Transverse colon (tissue), 4 donors: ENCODE data around the gene MAS1L. TPM values are rescaled to one million over a fixed set of nuclear protein-coding genes. Genes with fewer than 3 reads are reported as not detected.

ENCODE experiments used
- DNase-seq: peaks from one replicate; pipeline ENCODE4 v3.0.0-alpha.2; 2019
- H3K27ac ChIP-seq, 4 donors: fragments of 200-600 bp; sonication (generic); 2 replicates each; pipeline ENCODE4 v1.5.1; 2016 to 2018; ENCODE audit warnings: inconsistent platforms in 4 of 4
- H3K27me3 ChIP-seq: fragments of 200-600 bp; sonication (generic); 2 replicates; pipeline ENCODE4 v1.5.1; 2017; ENCODE audit warnings: inconsistent platforms
- H3K36me3 ChIP-seq, 4 donors: fragments of 200-600 bp; sonication (generic); 2 replicates each; pipeline ENCODE4 v1.5.1; 2017 to 2019; ENCODE audit warnings: inconsistent platforms in 4 of 4
- H3K4me1 ChIP-seq, 4 donors: fragments of 200-600 bp; sonication (generic); 2 replicates each; pipeline ENCODE4 v1.5.1; 2017 to 2020; ENCODE audit warnings: inconsistent platforms in 4 of 4
- H3K4me3 ChIP-seq, 4 donors: fragments of 200-600 bp; sonication (generic); 1 replicate in 1 of 4; 2 replicates in 3 of 4; pipeline versions ENCODE4 v1.5.1 to v1.6.1; 2017 to 2019; ENCODE audit warnings: inconsistent platforms in 4 of 4
- H3K9me3 ChIP-seq, 2 donors: fragments of 200-600 bp; sonication (generic); 2 replicates each; pipeline ENCODE4 v1.5.1; 2017 to 2019; ENCODE audit warnings: inconsistent platforms in 2 of 2
- CTCF ChIP-seq, 5 experiments: fragments of 200-600 bp in 3 of 5; fragments of 450-650 bp in 2 of 5; sonication (generic) in 3 of 5; IDR thresholded peaks; 1 replicate in 2 of 5; 2 replicates in 3 of 5; pipeline ENCODE4 v1.5.1; 2016 to 2017; ENCODE audit warnings: antibody characterized with exemption in 5 of 5, inconsistent platforms in 3 of 5, mild to moderate bottlenecking in 2 of 5, moderate library complexity in 1 of 5
- EP300 ChIP-seq: sonication (generic); formaldehyde crosslinking; IDR thresholded peaks from one replicate; pipeline ENCODE4 v1.6.1; 2017; ENCODE audit warnings: antibody characterized with exemption, low read depth
- POLR2A ChIP-seq: fragments of 450-650 bp; IDR thresholded peaks from one replicate; pipeline ENCODE4 v1.6.1; 2016; ENCODE audit warnings: antibody characterized with exemption, mild to moderate bottlenecking, moderate library complexity
- POLR2AphosphoS5 ChIP-seq, 3 donors: sonication (generic); formaldehyde crosslinking; IDR thresholded peaks; one replicate each; pipeline ENCODE4 v1.6.1; 2016; ENCODE audit warnings: antibody characterized with exemption in 3 of 3
- WGBS, 2 donors: methylation state at CpG; one replicate each; pipeline ENCODE4 v1.1.5; 2018; ENCODE audit warnings: low coverage in 1 of 2; 5-methylcytosine and 5-hydroxymethylcytosine counted together
- in situ Hi-C, 4 donors: fragments of 200-750 bp; cut with MboI; loops; one replicate each; pipeline versions ENCODE4 v1.15.0 to v1.15.1; 2017; ENCODE audit warnings: low sequenced_read_pairs in 3 of 4, low pct_ligation_motif_present in 1 of 4, low pct_unique_long_range_greater_than_20kb in 1 of 4
- intact Hi-C: fragments of 100-400 bp; cut with DNase I; formaldehyde crosslinking; loops from one replicate; pipeline ENCODE4 v1.15.1; 2023; ENCODE audit warnings: low total_unique reads
- total RNA-seq, 4 donors: library from RNA; depleted of rRNA; stranded (reverse); fragments of >200 nt; gene quantifications; one replicate each; pipeline ENCODE4 v1.1.0, GENCODE V29; 2016

The MAS1L gene
- total RNA-seq, 4 donors from 2014 or later: not detected

- Histone ChIP-seq H3K4me3 (no peak overlapping the region), H3K36me3 (no peaks in the 10 kb centered on the region), H3K4me1 (no peaks in the 10 kb centered on the region), H3K27ac (no peak overlapping the region), H3K9me3 (no peaks in the 10 kb centered on the region), H3K27me3 (peaks cover 4% of the 10 kb centered on the region)
- no peak for TF ChIP-seq EP300
- TF ChIP-seq CTCF (IDR thresholded peaks at IDR 0.05): no peak
- TF ChIP-seq POLR2A: no peak
- TF ChIP-seq POLR2AphosphoS5 (IDR thresholded peaks at IDR 0.05): no peak
- WGBS, 2 donors: 91% methylated on average over 6 of the region's 6 CpGs; no CpG with 5 or more reads in 1 of the 2 donors
- in situ Hi-C loops (no loop called here), intact Hi-C loops (no loop called here)
- no peak for DNase-seq
Observed at GRCh38 chr6:29501106-29501505, 13.3 kb upstream of the MAS1L start.

- Histone ChIP-seq H3K36me3 (no peaks in the 10 kb centered on the region), H3K4me1 (no peaks in the 10 kb centered on the region), H3K27ac (no peak overlapping the region), H3K9me3 (no peaks in the 10 kb centered on the region), H3K27me3 (peaks cover 4% of the 10 kb centered on the region), H3K4me3 (no peak overlapping the region)
- intact Hi-C loops: no loop called here
- no peak for TF ChIP-seq CTCF (IDR thresholded peaks at IDR 0.05)
- no peak for TF ChIP-seq POLR2A
- no peak for TF ChIP-seq POLR2AphosphoS5 (IDR thresholded peaks at IDR 0.05)
- TF ChIP-seq EP300: no peak
- no peak for DNase-seq
- in situ Hi-C loops: no loop called here
- 80% methylated on average over 8 of the region's 8 CpGs; no CpG with 5 or more reads in 1 of the 2 donors for WGBS, 2 donors
Observed at GRCh38 chr6:29500594-29500993, 12.8 kb upstream of the MAS1L start.

- 75 to 78% methylated on average over 3 to 5 of the region's 5 CpGs for WGBS, 2 donors
- no peak for DNase-seq
- H3K27me3 ChIP-seq: peaks cover 4% of the 10 kb centered on the region
- H3K36me3 ChIP-seq: no peaks in the 10 kb centered on the region
- H3K9me3 ChIP-seq: no peaks in the 10 kb centered on the region
- in situ Hi-C loops (no loop called here), intact Hi-C loops (loop anchor here (5.0 kb wide), 1 partner anchor 308 kb away; no protein-coding TSS in a partner anchor)
- H3K4me3 ChIP-seq: no peak overlapping the region
- no peak overlapping the region for H3K27ac ChIP-seq
- TF ChIP-seq POLR2AphosphoS5 (IDR thresholded peaks at IDR 0.05) (no peak), POLR2A (no peak), EP300 (no peak), CTCF (IDR thresholded peaks at IDR 0.05) (no peak)
- H3K4me1 ChIP-seq: no peaks in the 10 kb centered on the region
Observed at GRCh38 chr6:29499704-29500103, 11.9 kb upstream of the MAS1L start.

GRCh38 chr6:29496961-29497360, 9.2 kb upstream of the MAS1L start:
- H3K27ac ChIP-seq: no peak overlapping the region
- TF ChIP-seq POLR2AphosphoS5 (IDR thresholded peaks at IDR 0.05) (no peak), POLR2A (no peak), CTCF (IDR thresholded peaks at IDR 0.05) (no peak), EP300 (no peak)
- H3K4me3 ChIP-seq: no peak overlapping the region
- intact Hi-C loops: loop anchor here (5.0 kb wide), 1 partner anchor 310 kb away; no protein-coding TSS in a partner anchor
- peaks cover 4% of the 10 kb centered on the region for H3K27me3 ChIP-seq
- no peaks in the 10 kb centered on the region for H3K36me3 ChIP-seq
- no peaks in the 10 kb centered on the region for H3K4me1 ChIP-seq
- WGBS, 2 donors: 74 to 80% methylated on average over 4 of the region's 4 CpGs
- in situ Hi-C loops: no loop called here
- no peak for DNase-seq
- H3K9me3 ChIP-seq: no peaks in the 10 kb centered on the region
